ENCODE results near the gene MEOX1.

- no peak for TF ChIP-seq CTCF (IDR thresholded peaks at IDR 0.05; ENCODE audit: low read length)
- no peak for TF ChIP-seq EZH2 (IDR thresholded peaks at IDR 0.05; ENCODE audit: borderline replicate concordance, low read length)
Measured at GRCh38 chr17:43667947-43668348, 6.2 kb upstream of the MEOX1 start.

All from OCI-LY1 (cell line).